RPMI7951 (cell line): ENCODE results near the gene RSBN1L. TPM values are rescaled to one million over a fixed set of nuclear protein-coding genes. Genes with fewer than 3 reads are reported as not detected.

Experiments used
- DNase-seq: peaks from one replicate; pipeline ENCODE4 v3.0.0-alpha.2; 2012; ENCODE audit warnings: low read depth
- total RNA-seq: library from RNA; depleted of rRNA; stranded (reverse); fragments of >200 nt; shearing (Covaris generic); gene quantifications from 2 replicates; pipeline ENCODE4 v1.2.3, GENCODE V29; 2014

RSBN1L gene
- total RNA-seq, 1 experiment from 2014 or later, result 19.8 TPM

GRCh38 chr7:77729574-77730348, 33.5 kb downstream of the RSBN1L start:
- no peak for DNase-seq

GRCh38 chr7:77731716-77732115, 35.5 kb downstream of the RSBN1L start:
- DNase-seq, result no peak

- DNase-seq, result peak; percentile 23
These were observed 38.6 kb downstream of the RSBN1L start for GRCh38 chr7:77734659-77735421.

GRCh38 chr7:77735457-77735856, 39.2 kb downstream of the RSBN1L start:
- no peak for DNase-seq

- no peak for DNase-seq
These were observed 40.7 kb downstream of the RSBN1L start for GRCh38 chr7:77736991-77737390.

GRCh38 chr7:77738382-77738781, 42.1 kb downstream of the RSBN1L start:
- no peak for DNase-seq

GRCh38 chr7:77738871-77739270, 42.6 kb downstream of the RSBN1L start:
- peak; percentile 28 for DNase-seq

- no peak for DNase-seq
These were observed 44.0 kb downstream of the RSBN1L start for GRCh38 chr7:77740257-77740656.

GRCh38 chr7:77743518-77743917, 47.3 kb downstream of the RSBN1L start:
- no peak for DNase-seq

GRCh38 chr7:77745746-77746145, 49.5 kb downstream of the RSBN1L start:
- DNase-seq, result no peak

GRCh38 chr7:77746164-77746823, 50.0 kb downstream of the RSBN1L start:
- DNase-seq, result no peak

GRCh38 chr7:77746824-77747165, 50.5 kb downstream of the RSBN1L start:
- DNase-seq, result no peak

GRCh38 chr7:77747178-77747577, 50.9 kb downstream of the RSBN1L start:
- no peak for DNase-seq

- DNase-seq, result no peak
These were observed 51.5 kb downstream of the RSBN1L start for GRCh38 chr7:77747718-77748117.

GRCh38 chr7:77752016-77752415, 55.8 kb downstream of the RSBN1L start:
- no peak for DNase-seq

GRCh38 chr7:77753173-77753572, 56.9 kb downstream of the RSBN1L start:
- DNase-seq, result no peak

GRCh38 chr7:77757589-77757988, 61.3 kb downstream of the RSBN1L start:
- DNase-seq, result no peak

GRCh38 chr7:77759294-77759889, 63.1 kb downstream of the RSBN1L start:
- peak; percentile 61 for DNase-seq

GRCh38 chr7:77760809-77761453, 64.7 kb downstream of the RSBN1L start:
- DNase-seq, result no peak

- no peak for DNase-seq
These were observed 69.2 kb downstream of the RSBN1L start for GRCh38 chr7:77765481-77765880.

- no peak for DNase-seq
These were observed 69.9 kb downstream of the RSBN1L start for GRCh38 chr7:77765906-77766800.
